ENCODE results near the gene TMEM9. TPM values are rescaled to one million over a fixed set of nuclear protein-coding genes. Genes with fewer than 3 reads are reported as not detected.

Gene TMEM9
- total RNA-seq, 1 donor from 2014 or later: 126 TPM

- H3K4me3 ChIP-seq (ENCODE audit: low read depth, low read length): no peak overlapping the region
- DNase-seq (ENCODE audit: low read depth): no peak
- TF ChIP-seq, protein P1, sequence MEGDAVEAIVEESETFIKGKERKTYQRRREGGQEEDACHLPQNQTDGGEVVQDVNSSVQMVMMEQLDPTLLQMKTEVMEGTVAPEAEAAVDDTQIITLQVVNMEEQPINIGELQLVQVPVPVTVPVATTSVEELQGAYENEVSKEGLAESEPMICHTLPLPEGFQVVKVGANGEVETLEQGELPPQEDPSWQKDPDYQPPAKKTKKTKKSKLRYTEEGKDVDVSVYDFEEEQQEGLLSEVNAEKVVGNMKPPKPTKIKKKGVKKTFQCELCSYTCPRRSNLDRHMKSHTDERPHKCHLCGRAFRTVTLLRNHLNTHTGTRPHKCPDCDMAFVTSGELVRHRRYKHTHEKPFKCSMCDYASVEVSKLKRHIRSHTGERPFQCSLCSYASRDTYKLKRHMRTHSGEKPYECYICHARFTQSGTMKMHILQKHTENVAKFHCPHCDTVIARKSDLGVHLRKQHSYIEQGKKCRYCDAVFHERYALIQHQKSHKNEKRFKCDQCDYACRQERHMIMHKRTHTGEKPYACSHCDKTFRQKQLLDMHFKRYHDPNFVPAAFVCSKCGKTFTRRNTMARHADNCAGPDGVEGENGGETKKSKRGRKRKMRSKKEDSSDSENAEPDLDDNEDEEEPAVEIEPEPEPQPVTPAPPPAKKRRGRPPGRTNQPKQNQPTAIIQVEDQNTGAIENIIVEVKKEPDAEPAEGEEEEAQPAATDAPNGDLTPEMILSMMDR (conservative IDR thresholded peaks at IDR 0.05; ENCODE audit: low read depth, low read length): no peak
Observed at GRCh38 chr1:201088395-201088794, 65.9 kb downstream of the TMEM9 start.

GRCh38 chr1:201085902-201086735 lies 68.2 kb downstream of the TMEM9 start:
- DNase-seq (ENCODE audit: low read depth): no peak
- no peak overlapping the region for H3K4me3 ChIP-seq (ENCODE audit: low read depth, low read length)
- TF ChIP-seq, protein P1 (conservative IDR thresholded peaks at IDR 0.05; ENCODE audit: low read depth, low read length): peak; percentile 89

Other genes with a start within 250 kb of the TMEM9 start
- 12.0 and 13.3 TPM in 2 replicates for gene KIF21B, start 130.8 kb downstream of the TMEM9 start, total RNA-seq
- not detected in 2 replicates for gene CACNA1S, start 42.0 kb downstream of the TMEM9 start, total RNA-seq
- gene ASCL5, start 27.3 kb downstream of the TMEM9 start, total RNA-seq: not detected in 2 replicates
- gene IGFN1, start 36.4 kb upstream of the TMEM9 start, total RNA-seq: 0.14 and 0.86 TPM in 2 replicates
- gene PKP1, start 129.0 kb upstream of the TMEM9 start, total RNA-seq: 1.5 and 2.8 TPM in 2 replicates
- 0.17 TPM in 1 of 2 replicates, not detected in the other for gene TNNT2, start 223.2 kb upstream of the TMEM9 start, total RNA-seq
- 36.9 and 72.5 TPM in 2 replicates for gene LAD1, start 244.8 kb upstream of the TMEM9 start, total RNA-seq